MG63 (cell line): ENCODE data around the gene WDR70. TPM values are rescaled to one million over a fixed set of nuclear protein-coding genes. Genes with fewer than 3 reads are reported as not detected.
"Not testable (repeated sequence)": the region's sequence is repeated elsewhere in the genome, so short reads cannot be mapped to it uniquely, and the experiment has no call there.

Experiments
- DNase-seq: peaks from one replicate; pipeline ENCODE4 v3.0.0-alpha.2; 2020
- H3K27me3 ChIP-seq: fragments of 250-450 bp; sonication (Bioruptor Pico); 2 replicates; pipeline ENCODE4 v1.5.1; 2020; ENCODE audit warnings: mild to moderate bottlenecking, moderate library complexity
- H3K36me3 ChIP-seq: fragments of 250-450 bp; sonication (Bioruptor Pico); 2 replicates; pipeline ENCODE4 v1.5.1; 2020; ENCODE audit warnings: mild to moderate bottlenecking, moderate library complexity
- H3K4me3 ChIP-seq: fragments of 250-450 bp; sonication (Bioruptor Pico); 2 replicates; pipeline ENCODE4 v1.5.1; 2020; ENCODE audit warnings: mild to moderate bottlenecking, moderate library complexity
- H3K9me3 ChIP-seq: fragments of 250-450 bp; sonication (Bioruptor Pico); 2 replicates; pipeline ENCODE4 v1.5.1; 2020; ENCODE audit warnings: mild to moderate bottlenecking, moderate library complexity
- total RNA-seq: library from RNA; depleted of rRNA; stranded (reverse); fragments of >200 nt; shearing (Covaris generic); gene quantifications from 2 replicates; pipeline ENCODE4 v1.2.3, GENCODE V29; 2014; ENCODE audit warnings: low replicate concordance

Gene WDR70
- total RNA-seq, 1 experiment from 2014 or later, result 37.9 TPM

GRCh38 chr5:37664551-37664950, 285.4 kb downstream of the WDR70 start:
- H3K4me3 ChIP-seq, result no peak overlapping the region
- H3K9me3 ChIP-seq, result no peaks in the 10 kb centered on the region
- no peaks in the 10 kb centered on the region for H3K36me3 ChIP-seq
- no peak for DNase-seq
- no peaks in the 10 kb centered on the region for H3K27me3 ChIP-seq

GRCh38 chr5:37665272-37665671, 286.2 kb downstream of the WDR70 start:
- DNase-seq, result no peak
- no peaks in the 10 kb centered on the region for H3K27me3 ChIP-seq
- no peak overlapping the region for H3K4me3 ChIP-seq
- H3K9me3 ChIP-seq, result no peaks in the 10 kb centered on the region
- H3K36me3 ChIP-seq, result no peaks in the 10 kb centered on the region

DNA sequence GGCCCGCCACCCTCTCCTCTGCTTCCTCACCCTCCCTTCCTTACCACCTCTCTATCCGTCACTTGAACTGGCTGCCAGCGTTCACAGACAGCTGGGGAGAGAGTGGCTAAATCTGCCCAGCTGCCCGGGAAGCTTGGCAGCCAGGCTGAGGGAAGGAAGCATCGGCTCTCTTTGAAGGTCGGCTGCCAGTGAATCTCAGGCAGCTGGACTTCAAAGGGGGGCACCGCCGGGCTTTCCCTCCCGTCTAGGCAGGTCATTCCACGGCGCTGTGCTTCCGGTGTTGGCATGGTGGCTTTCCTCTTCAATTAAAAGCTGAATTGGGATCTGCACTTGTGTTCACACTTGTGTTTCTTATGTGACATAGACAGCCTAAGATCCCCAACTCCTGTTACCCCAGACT, 286.8 kb downstream of the WDR70 start:
- Histone ChIP-seq H3K9me3 (no peaks in the 10 kb centered on the region), H3K4me3 (no peak overlapping the region), H3K27me3 (no peaks in the 10 kb centered on the region), H3K36me3 (no peaks in the 10 kb centered on the region)
- peak; percentile 82 for DNase-seq

DNA sequence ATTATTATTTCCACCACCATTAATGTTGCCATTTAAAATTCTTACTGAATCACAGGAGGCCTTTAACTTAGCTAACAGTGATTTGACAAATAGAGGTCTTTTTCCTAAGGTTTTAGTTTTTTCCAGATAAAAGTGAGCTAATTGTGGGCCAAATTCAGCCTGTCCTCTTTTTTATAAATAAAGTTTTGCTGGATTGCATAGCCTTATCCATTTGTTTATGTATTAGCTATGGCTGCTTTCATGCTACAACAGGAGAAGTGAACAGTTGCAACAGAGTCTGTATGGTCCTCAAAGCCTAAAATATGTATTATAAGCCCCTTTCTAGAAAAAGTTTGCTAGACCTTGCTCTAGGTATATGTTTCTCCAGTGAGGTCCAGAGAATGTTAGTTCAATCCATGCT, 288.3 kb downstream of the WDR70 start:
- H3K27me3 ChIP-seq, result no peaks in the 10 kb centered on the region
- no peaks in the 10 kb centered on the region for H3K36me3 ChIP-seq

DNA sequence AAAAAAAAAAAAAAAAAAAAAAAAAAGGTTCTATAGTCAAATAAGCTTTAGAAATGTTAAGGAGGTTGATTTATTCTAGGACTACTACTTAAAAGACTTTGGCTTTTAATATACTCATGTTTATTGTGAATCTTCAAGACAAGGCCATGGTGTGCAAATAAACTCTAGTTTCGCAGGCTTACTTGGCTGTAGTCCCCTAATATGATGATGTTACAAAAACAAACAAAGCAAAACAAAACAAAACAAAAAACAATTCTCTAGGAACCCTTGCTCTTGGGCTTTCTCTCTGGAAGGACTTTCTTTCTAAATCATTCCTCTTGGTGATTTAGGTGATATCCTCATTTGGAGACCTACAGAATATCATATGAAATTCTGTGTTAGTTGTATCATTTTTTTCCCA, 288.7 kb downstream of the WDR70 start:
- Histone ChIP-seq H3K36me3 (no peaks in the 10 kb centered on the region), H3K9me3 (no peaks in the 10 kb centered on the region), H3K4me3 (no peak overlapping the region), H3K27me3 (no peaks in the 10 kb centered on the region)
- no peak for DNase-seq

More for the DNA sequence above, 288.3 kb downstream of the WDR70 start:
- no peak overlapping the region for H3K4me3 ChIP-seq
- H3K9me3 ChIP-seq, result no peaks in the 10 kb centered on the region
- no peak for DNase-seq

DNA sequence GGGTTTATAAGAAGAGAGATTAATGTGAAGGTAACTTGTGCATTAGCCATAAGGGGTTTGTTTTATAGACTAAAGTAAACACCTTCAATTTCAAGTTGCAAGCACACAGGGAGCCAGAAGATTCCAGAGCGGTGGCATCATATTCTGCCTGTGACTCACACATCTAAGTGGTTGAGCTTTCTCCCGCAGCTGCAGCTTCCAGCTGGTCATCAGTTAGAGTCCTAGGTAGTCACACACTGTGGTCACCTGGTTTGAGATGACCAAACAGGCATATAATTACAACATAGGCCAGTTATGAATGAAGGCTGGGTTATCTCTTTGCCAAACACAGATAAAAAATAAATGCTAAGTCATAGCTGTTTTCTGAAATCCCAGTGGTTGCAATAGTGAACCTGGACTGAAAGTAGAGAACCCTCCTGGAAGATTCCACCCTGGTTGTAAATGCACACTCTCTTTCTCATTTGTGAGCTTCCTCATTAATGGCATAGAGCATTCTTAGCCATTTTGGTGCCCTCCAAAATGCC, 289.5 kb downstream of the WDR70 start:
- Histone ChIP-seq H3K36me3 (no peaks in the 10 kb centered on the region), H3K4me3 (no peak overlapping the region), H3K27me3 (no peaks in the 10 kb centered on the region), H3K9me3 (no peaks in the 10 kb centered on the region)
- DNase-seq, result peak; percentile 93

DNA sequence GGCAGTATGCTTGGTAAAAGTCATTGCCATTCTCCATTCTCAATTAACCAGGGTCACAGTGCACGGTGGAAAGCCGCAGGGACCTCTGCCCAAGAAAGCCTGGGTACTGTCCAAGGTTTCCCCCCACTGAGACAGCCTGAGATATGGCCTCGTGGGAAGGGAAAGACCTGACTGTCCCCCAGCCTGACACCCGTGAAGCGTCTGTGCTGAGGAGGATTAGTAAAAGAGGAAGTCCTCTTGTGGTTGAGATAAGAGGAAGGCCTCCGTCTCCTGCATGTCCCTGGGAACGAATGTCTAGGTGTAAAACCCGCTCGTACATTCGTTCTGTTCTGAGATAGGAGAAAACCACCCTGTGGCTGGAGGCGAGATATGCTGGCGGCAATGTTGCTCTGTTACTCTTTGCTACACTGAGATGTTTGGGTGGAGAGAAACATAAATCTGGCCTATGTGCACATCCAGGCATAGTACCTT, 293.0 kb downstream of the WDR70 start:
- not testable (repeated sequence) for H3K36me3 ChIP-seq, H3K27me3 ChIP-seq, H3K4me3 ChIP-seq, DNase-seq, H3K9me3 ChIP-seq

- not testable (repeated sequence) for H3K4me3 ChIP-seq, H3K27me3 ChIP-seq, DNase-seq, H3K36me3 ChIP-seq, H3K9me3 ChIP-seq
Observed at GRCh38 chr5:37674361-37674760, 295.2 kb downstream of the WDR70 start.

DNA sequence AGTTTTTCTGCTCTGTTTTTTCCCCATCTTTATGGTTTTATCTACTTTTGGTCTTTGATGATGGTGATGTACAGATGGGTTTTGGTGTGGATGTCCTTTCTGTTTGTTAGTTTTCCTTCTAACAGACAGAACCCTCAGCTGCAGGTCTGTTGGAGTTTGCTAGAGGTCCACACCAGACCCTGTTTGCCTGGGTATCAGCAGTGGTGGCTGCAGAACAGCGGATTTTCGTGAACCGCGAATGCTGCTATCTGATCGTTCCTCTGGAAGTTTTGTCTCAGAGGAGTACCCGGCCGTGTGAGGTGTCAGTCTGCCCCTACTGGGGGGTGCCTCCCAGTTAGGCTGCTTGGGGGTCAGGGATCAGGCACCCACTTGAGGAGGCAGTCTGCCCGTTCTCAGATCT, 300.2 kb downstream of the WDR70 start:
- not testable (repeated sequence) for H3K4me3 ChIP-seq, H3K27me3 ChIP-seq, H3K36me3 ChIP-seq, DNase-seq
- peaks cover 17% of the 10 kb centered on the region; the same call in 1 of the 2 replicates for H3K9me3 ChIP-seq

DNA sequence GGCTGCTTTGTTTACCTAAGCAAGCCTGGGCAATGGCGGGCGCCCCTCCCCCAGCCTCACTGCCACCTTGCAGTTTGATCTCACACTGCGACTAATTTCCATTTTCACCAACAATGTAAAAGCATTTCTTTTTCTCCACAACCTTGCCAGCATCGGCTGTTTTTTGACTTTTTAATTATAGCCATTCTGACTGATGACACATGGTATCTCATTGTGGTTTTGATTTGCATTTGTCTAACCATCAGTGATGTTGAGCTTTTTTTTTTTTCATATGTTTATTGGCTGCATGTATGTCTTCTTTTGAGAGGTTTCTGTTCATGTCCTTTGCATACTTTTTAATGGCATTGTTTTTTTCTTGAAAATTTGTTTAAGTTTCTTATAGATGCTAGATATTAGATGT, 300.8 kb downstream of the WDR70 start:
- DNase-seq, H3K36me3 ChIP-seq, H3K4me3 ChIP-seq, H3K27me3 ChIP-seq: not testable (repeated sequence)
- peaks cover 16% of the 10 kb centered on the region; the same call in 1 of the 2 replicates for H3K9me3 ChIP-seq

DNA sequence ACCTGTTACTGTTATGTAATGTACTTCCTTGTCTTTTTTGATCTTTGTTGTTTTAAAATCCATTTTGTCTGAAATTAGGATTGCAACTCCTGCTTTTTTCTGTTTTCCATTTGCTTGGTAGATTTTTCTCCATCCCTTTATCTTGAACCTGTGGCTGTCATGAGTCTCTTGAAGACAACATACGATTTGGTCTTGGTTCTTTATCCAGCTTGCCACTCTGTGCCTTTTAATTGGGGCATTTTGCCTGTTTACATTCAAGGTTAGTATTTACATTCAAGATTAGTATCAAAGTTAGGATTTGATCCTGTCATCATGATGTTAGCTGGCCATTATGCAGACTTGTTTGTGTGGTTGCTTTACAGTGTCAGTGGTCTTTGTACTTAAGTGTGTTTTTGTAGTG, 304.0 kb downstream of the WDR70 start:
- DNase-seq, result no peak
- peaks cover 16% of the 10 kb centered on the region; the same call in 1 of the 2 replicates for H3K9me3 ChIP-seq
- H3K36me3 ChIP-seq, result no peaks in the 10 kb centered on the region
- H3K4me3 ChIP-seq, result no peak overlapping the region
- no peaks in the 10 kb centered on the region for H3K27me3 ChIP-seq

DNA sequence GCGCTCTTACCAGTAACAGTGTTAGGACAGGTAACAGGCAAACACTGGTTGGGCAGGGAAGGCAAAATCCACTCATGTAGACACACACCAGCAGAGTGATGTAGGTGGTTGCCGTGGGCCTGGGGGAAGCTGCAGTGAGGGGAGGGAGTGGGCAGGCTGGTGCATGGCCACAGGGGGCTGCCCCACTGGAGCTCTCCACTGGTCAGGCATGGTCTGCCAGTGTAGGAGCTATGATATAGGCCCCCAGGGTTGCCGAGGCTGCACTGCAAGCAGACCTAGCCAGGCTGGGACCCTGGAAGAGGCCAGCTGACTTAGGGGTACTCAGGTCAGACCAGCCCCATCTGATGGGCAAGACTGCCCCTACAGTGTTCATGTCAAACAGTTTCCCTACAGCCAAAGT, 306.1 kb downstream of the WDR70 start:
- Histone ChIP-seq H3K36me3 (no peaks in the 10 kb centered on the region), H3K27me3 (no peaks in the 10 kb centered on the region), H3K4me3 (no peak overlapping the region), H3K9me3 (peaks cover 16% of the 10 kb centered on the region; the same call in 1 of the 2 replicates)
- no peak for DNase-seq

DNA sequence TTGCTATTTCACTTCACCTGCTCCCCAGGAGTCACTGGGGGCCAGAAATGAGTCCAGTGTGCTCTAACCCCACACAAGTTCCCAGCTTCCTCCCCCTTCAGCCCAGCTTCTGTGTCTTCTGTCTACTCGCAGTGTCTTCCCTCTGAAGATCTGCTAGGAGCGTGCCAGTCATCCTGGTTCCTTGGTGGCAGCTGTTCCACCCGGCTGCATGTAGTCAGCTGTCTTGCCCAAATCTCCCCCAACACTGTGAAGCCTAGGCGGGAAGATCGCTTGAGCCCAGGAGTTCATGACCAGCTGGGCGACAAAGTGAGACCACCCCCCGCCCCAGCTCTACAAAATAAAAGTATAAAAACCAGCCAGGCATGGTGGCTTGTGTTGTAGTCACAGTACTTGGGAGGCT, 306.7 kb downstream of the WDR70 start:
- Histone ChIP-seq H3K9me3 (peaks cover 16% of the 10 kb centered on the region; the same call in 1 of the 2 replicates), H3K36me3 (no peaks in the 10 kb centered on the region), H3K4me3 (no peak overlapping the region), H3K27me3 (no peaks in the 10 kb centered on the region)
- DNase-seq, result no peak

- H3K36me3 ChIP-seq, H3K9me3 ChIP-seq, H3K4me3 ChIP-seq, DNase-seq, H3K27me3 ChIP-seq: not testable (repeated sequence)
Observed at GRCh38 chr5:37688925-37689324, 309.8 kb downstream of the WDR70 start.

GRCh38 chr5:37694333-37694732, 315.2 kb downstream of the WDR70 start:
- H3K4me3 ChIP-seq, H3K27me3 ChIP-seq, H3K36me3 ChIP-seq, H3K9me3 ChIP-seq, DNase-seq: not testable (repeated sequence)

DNA sequence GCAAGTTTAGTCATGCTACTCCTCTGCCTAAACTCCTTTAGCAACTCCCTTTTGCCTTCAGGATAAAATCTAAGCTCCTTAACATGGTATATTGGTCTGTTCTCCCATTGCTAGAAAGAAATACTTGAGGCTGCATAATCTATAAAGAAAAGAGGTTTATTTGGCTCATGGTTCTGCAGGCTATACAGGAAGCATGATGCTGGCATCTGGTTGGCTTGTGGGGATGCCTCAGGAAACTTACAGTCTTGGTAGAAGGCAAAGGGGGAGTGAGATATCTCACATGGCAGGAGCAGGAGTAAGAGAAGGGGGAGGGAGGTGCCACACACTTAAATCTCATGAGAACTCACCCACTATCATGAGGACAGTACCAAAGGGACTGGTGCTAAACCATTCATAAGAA, 315.7 kb downstream of the WDR70 start:
- DNase-seq, result no peak
- Histone ChIP-seq H3K27me3 (no peaks in the 10 kb centered on the region; the same call in 1 of the 2 replicates), H3K9me3 (no peaks in the 10 kb centered on the region), H3K4me3 (no peak overlapping the region), H3K36me3 (no peaks in the 10 kb centered on the region)

- H3K27me3 ChIP-seq, result no peaks in the 10 kb centered on the region; the same call in 1 of the 2 replicates
- no peak for DNase-seq
- H3K9me3 ChIP-seq, result no peaks in the 10 kb centered on the region
- no peak overlapping the region for H3K4me3 ChIP-seq
- no peaks in the 10 kb centered on the region for H3K36me3 ChIP-seq
Observed at GRCh38 chr5:37695647-37696046, 316.5 kb downstream of the WDR70 start.

GRCh38 chr5:37696190-37697021, 317.3 kb downstream of the WDR70 start:
- H3K36me3 ChIP-seq, result no peaks in the 10 kb centered on the region
- no peaks in the 10 kb centered on the region for H3K9me3 ChIP-seq
- peak; percentile 2 for DNase-seq
- no peak overlapping the region for H3K4me3 ChIP-seq
- no peaks in the 10 kb centered on the region; the same call in 1 of the 2 replicates for H3K27me3 ChIP-seq
